ENCODE results near the gene DNASE2B.

DNA sequence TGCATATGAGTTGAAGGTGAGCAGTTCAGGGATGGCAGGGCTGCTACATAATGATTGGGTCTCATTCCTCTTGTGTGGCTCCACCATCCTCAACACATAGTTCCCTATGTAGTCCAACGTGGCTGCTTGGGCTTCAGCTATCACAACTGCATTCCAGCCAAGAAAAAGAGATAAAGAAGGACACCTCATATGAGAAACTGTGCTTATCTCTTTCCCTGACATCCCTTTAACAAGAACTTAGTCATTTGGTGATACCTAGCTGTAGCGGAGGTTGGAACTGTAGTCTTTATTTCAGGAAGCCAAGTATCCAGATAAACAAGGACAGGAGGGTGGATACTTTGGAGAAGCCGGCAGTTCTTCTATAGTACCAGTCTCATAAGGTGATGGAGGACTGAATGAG, 42.7 kb upstream of the DNASE2B start:
- TF ChIP-seq, protein P1, sequence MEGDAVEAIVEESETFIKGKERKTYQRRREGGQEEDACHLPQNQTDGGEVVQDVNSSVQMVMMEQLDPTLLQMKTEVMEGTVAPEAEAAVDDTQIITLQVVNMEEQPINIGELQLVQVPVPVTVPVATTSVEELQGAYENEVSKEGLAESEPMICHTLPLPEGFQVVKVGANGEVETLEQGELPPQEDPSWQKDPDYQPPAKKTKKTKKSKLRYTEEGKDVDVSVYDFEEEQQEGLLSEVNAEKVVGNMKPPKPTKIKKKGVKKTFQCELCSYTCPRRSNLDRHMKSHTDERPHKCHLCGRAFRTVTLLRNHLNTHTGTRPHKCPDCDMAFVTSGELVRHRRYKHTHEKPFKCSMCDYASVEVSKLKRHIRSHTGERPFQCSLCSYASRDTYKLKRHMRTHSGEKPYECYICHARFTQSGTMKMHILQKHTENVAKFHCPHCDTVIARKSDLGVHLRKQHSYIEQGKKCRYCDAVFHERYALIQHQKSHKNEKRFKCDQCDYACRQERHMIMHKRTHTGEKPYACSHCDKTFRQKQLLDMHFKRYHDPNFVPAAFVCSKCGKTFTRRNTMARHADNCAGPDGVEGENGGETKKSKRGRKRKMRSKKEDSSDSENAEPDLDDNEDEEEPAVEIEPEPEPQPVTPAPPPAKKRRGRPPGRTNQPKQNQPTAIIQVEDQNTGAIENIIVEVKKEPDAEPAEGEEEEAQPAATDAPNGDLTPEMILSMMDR (IDR thresholded peaks at IDR 0.05; ENCODE audit: poor library complexity): no peak
- TF ChIP-seq EZH2 (IDR thresholded peaks at IDR 0.05; ENCODE audit: borderline replicate concordance) (no peak), EZH2phosphoT487 (IDR thresholded peaks at IDR 0.05; ENCODE audit: low read depth, severe bottlenecking, unreplicated experiment) (no peak)
